Fibroblast of pulmonary artery (primary cell): ENCODE data around the gene CPNE5.

Experiments used
- DNase-seq: peaks from one replicate; pipeline ENCODE4 v3.0.0-alpha.2; 2010; ENCODE audit warnings: low read depth
- H3K4me3 ChIP-seq: replicated peaks from 2 replicates; pipeline ENCODE4 v1.5.1; 2011; ENCODE audit warnings: low read depth, mild to moderate bottlenecking, control low read depth, low read length, moderate library complexity
- TF ChIP-seq, protein P1 (sequence below): IDR thresholded peaks from 2 replicates; pipeline ENCODE4 v1.5.1; 2011; ENCODE audit warnings: mild to moderate bottlenecking, control low read depth, low read length, inconsistent platforms; ENCODE audit errors: missing control alignments

CPNE5 gene

DNA sequence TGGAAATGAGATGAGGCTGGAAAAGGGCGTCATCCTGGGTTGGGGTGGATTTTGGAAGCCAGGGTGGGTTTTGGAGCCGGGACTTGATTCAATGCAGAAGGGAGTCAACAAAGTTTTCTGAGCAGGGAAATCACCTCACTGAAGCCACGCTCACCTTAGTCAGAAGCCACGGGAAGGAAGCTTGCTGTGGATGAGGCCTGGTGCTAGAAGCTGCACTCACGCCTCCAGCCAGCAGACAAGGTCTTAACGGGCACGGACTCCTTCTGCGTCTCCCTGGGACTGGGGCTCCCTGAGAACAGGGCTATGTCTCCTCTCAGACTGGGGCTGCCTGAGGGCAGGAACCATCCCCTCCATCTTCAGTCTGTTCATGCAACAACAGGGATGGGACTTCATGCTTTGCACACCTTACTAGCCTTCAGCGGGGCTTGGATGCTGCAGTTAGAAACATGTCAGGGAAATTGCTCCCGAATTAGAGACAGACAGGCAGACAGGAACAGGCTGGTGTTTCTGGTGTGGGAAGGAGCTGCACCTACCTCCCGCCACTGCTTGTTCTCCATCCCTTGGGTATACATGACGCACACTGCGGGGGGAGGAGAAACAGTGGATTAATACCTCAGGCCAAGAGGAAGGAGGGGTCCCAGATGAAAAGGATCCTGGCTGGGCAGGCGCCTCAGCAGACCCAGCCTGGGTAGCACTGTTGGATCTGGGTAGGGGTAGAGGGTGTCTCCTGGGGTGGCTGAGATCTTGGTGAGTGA lies 17.5 kb downstream of the CPNE5 start:
- DNase-seq, result no peak
- TF ChIP-seq, protein P1, sequence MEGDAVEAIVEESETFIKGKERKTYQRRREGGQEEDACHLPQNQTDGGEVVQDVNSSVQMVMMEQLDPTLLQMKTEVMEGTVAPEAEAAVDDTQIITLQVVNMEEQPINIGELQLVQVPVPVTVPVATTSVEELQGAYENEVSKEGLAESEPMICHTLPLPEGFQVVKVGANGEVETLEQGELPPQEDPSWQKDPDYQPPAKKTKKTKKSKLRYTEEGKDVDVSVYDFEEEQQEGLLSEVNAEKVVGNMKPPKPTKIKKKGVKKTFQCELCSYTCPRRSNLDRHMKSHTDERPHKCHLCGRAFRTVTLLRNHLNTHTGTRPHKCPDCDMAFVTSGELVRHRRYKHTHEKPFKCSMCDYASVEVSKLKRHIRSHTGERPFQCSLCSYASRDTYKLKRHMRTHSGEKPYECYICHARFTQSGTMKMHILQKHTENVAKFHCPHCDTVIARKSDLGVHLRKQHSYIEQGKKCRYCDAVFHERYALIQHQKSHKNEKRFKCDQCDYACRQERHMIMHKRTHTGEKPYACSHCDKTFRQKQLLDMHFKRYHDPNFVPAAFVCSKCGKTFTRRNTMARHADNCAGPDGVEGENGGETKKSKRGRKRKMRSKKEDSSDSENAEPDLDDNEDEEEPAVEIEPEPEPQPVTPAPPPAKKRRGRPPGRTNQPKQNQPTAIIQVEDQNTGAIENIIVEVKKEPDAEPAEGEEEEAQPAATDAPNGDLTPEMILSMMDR, result no peak
- no peak overlapping the region for H3K4me3 ChIP-seq

DNA sequence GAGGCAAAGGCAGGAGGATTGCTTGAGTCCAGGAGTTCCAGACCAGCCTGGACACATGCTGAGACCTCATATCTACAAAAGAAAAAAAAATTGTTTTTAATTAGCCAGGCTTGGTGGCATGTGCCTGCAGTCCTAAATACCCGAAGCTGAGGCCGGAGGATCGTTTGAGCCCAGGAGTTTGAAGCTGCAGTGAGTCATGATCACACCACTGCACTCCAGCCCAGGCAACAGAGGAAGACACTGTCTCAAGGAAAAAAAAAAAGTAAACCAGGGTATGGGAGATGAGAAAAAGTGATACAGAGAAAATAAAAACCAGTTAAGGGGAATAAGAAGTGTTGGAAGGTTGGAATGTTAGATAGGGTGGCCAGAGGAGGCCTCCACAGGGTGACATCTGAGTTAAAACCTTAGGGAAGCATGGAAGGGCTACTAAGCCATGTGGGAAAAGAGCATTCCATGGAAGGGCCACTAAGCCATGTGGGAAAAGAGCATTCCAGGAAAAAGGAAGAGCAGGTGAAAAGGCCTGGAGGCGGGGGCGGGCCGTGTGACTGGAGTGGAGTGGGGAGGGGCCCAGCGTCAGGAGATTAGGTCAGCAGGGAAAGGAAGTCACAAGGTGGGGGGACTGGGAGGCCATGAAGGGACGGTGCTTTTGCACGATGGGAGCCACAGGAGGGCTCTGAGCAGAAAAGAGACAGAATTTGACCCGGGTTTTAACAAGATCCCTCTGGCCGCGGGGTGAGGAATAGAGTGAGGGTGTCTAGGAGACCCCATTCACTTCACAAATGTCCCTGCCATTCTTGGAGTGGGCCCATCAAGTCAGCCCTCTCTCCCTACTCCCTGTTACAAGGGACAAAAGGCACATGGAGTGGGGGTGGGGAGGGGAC lies 18.3 kb downstream of the CPNE5 start:
- peak; percentile 41 for DNase-seq
- no peak overlapping the region for H3K4me3 ChIP-seq
- TF ChIP-seq, protein P1, result no peak

DNA sequence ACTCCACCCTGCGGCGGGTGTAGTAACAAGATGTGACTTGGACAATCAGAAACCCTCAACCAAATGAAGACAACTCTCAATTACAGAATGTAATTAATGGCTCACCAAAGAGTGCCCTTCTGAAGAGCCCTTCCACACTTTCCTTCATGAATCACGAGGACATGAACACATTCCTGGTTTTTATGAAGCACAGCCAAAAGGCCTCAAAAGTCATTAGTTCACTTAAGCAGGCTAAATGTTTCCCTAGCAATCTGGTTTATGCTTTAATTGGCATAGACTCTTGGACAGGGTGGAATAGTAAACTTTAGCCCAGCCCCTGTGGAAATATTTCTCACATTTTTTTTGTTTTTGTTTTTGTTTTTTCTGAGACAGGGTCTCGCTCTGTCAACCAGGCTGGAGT lies 20.5 kb downstream of the CPNE5 start:
- TF ChIP-seq, protein P1, result no peak
- H3K4me3 ChIP-seq, result no peak overlapping the region
- DNase-seq, result no peak

DNA sequence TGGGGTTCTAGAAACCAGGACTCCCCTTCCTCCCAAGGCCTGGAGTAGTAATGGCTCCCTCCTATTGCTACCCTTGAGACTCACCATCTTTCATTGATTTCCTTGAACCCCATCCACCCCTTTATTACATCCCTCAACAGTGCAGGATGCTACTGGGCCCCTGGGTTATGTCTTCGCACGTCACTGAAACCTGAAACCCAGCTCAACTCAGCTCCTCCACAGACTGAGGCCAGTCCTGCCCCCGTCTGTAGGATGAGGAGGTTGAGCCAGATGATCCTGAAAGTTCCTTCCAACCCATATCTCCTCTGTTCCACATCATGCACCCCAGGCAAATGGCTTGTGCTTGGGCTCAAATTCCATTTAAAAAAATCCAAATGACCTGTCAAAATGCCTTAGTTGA lies 21.4 kb downstream of the CPNE5 start:
- TF ChIP-seq, protein P1, result no peak
- H3K4me3 ChIP-seq, result no peak overlapping the region
- DNase-seq, result no peak

DNA sequence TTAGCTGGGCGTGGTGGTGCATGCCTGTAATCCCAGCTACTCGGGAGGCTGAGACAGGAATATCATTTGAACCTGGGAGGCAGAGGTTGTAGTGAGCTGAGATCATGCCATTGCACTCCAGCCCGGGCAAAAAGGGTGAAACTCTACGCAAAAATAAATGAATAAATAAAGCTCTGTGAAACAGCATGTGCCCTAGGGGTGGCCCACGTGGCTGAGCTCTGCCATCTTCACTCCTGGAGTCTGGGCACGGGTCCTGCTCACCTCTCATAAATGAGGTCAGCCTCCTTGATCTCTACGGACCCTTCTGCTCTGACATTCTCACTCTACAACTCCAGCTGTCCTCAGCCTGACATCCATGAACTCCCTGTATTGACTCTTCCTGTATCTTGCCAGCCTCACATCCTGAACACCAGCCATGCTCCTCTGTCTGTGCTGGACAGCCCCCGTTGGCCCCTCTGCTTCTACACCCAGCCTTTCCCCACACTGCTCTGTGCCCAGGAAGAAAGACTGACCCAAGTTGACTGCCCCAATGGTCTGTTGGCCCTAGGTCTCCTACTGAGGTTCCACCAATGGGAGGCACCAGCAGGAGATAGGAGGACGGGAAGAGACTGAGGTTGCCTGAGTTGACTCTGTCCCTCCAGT lies 21.9 kb downstream of the CPNE5 start:
- no peak overlapping the region for H3K4me3 ChIP-seq
- DNase-seq, result no peak
- TF ChIP-seq, protein P1, result no peak

DNA sequence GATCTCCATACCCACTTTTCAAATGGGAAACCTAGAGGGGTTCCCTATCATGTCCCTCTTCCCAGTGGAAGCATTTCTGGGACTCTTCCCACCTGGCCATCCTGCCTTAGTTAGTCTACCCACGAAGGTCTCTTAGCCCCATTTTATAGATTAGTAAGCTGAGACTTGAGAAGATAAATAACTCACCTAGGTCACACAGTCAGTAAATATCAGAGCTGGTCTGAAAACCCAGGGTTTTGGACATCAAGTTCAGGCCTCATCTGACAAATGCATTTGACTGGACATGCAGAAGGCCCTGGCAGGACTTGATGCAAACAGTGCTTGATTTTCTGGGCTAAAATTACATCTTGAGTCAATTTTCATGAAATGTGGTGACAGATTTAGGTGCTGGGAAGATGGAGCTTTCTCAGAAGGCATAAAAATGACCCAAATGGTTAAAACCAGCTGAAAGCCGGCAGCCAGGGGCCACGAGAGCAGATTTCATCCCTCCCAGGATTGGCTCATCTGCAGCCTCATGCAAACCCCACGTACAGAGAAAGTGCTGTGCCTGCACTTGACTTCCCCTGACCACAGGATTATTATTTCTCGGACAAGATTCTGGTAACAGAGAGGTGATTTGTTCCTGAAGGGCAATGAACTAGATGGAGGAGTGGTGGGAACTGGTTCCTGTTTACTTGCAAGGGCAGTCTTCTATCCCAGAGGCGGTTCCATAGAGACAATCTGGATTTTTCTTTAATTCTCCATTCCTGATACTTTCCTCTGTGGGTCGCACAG lies 23.1 kb downstream of the CPNE5 start:
- no peak overlapping the region for H3K4me3 ChIP-seq
- no peak for DNase-seq
- TF ChIP-seq, protein P1, result no peak
